ENCODE data around the gene ACSS3. TPM values are rescaled to one million over a fixed set of nuclear protein-coding genes. Genes with fewer than 3 reads are reported as not detected.
"Not testable (repeated sequence)": the region's sequence is repeated elsewhere in the genome, so short reads cannot be mapped to it uniquely, and the experiment has no call there.

ACSS3 gene
- total RNA-seq, 1 donor from 2014 or later: not detected

GRCh38 chr12:81119069-81119468 is 41.2 kb downstream of the ACSS3 start:
- intact Hi-C loops (cut with micrococcal nuclease); DNase-seq (ENCODE audit: low spot score); H3K4me1 Mint-ChIP-seq (ENCODE audit: low read depth); H3K9me3 Mint-ChIP-seq; H3K27ac Mint-ChIP-seq; H3K4me3 Mint-ChIP-seq (ENCODE audit: low read depth); H3K36me3 Mint-ChIP-seq (ENCODE audit: low read depth); H3K27me3 Mint-ChIP-seq (ENCODE audit: low read depth): not testable (repeated sequence)

GRCh38 chr12:81120961-81121360 is 43.1 kb downstream of the ACSS3 start:
- Mint-ChIP-seq H3K27me3 (ENCODE audit: low read depth) (no peaks in the 10 kb centered on the region), H3K4me1 (ENCODE audit: low read depth) (no peaks in the 10 kb centered on the region), H3K27ac (no peak overlapping the region), H3K9me3 (no peaks in the 10 kb centered on the region), H3K36me3 (ENCODE audit: low read depth) (no peaks in the 10 kb centered on the region), H3K4me3 (ENCODE audit: low read depth) (no peak overlapping the region)
- no peak for DNase-seq (ENCODE audit: low spot score)
- intact Hi-C loops (cut with micrococcal nuclease): no loop called here

GRCh38 chr12:81123611-81124010 is 45.7 kb downstream of the ACSS3 start:
- intact Hi-C loops (cut with micrococcal nuclease): no loop called here
- no peaks in the 10 kb centered on the region for H3K36me3 Mint-ChIP-seq (ENCODE audit: low read depth)
- no peaks in the 10 kb centered on the region for H3K4me1 Mint-ChIP-seq (ENCODE audit: low read depth)
- no peak overlapping the region for H3K27ac Mint-ChIP-seq
- no peaks in the 10 kb centered on the region for H3K27me3 Mint-ChIP-seq (ENCODE audit: low read depth)
- no peaks in the 10 kb centered on the region for H3K9me3 Mint-ChIP-seq
- H3K4me3 Mint-ChIP-seq (ENCODE audit: low read depth): no peak overlapping the region
- no peak for DNase-seq (ENCODE audit: low spot score)

GRCh38 chr12:81125691-81126090 is 47.8 kb downstream of the ACSS3 start:
- H3K4me1 Mint-ChIP-seq (ENCODE audit: low read depth): no peaks in the 10 kb centered on the region
- H3K4me3 Mint-ChIP-seq (ENCODE audit: low read depth): no peak overlapping the region
- DNase-seq (ENCODE audit: low spot score): no peak
- H3K27me3 Mint-ChIP-seq (ENCODE audit: low read depth): no peaks in the 10 kb centered on the region
- H3K27ac Mint-ChIP-seq: no peak overlapping the region
- no peaks in the 10 kb centered on the region for H3K9me3 Mint-ChIP-seq
- intact Hi-C loops (cut with micrococcal nuclease): no loop called here
- no peaks in the 10 kb centered on the region for H3K36me3 Mint-ChIP-seq (ENCODE audit: low read depth)

GRCh38 chr12:81128930-81129554 is 51.2 kb downstream of the ACSS3 start:
- no peaks in the 10 kb centered on the region for H3K9me3 Mint-ChIP-seq
- H3K4me3 Mint-ChIP-seq (ENCODE audit: low read depth): no peak overlapping the region
- DNase-seq (ENCODE audit: low spot score): no peak
- H3K27me3 Mint-ChIP-seq (ENCODE audit: low read depth): no peaks in the 10 kb centered on the region
- no peaks in the 10 kb centered on the region for H3K4me1 Mint-ChIP-seq (ENCODE audit: low read depth)
- intact Hi-C loops (cut with micrococcal nuclease): no loop called here
- no peaks in the 10 kb centered on the region for H3K36me3 Mint-ChIP-seq (ENCODE audit: low read depth)
- H3K27ac Mint-ChIP-seq: no peak overlapping the region

- H3K4me1 Mint-ChIP-seq (ENCODE audit: low read depth): no peaks in the 10 kb centered on the region
- H3K4me3 Mint-ChIP-seq (ENCODE audit: low read depth): no peak overlapping the region
- no peaks in the 10 kb centered on the region for H3K9me3 Mint-ChIP-seq
- intact Hi-C loops (cut with micrococcal nuclease): no loop called here
- no peaks in the 10 kb centered on the region for H3K36me3 Mint-ChIP-seq (ENCODE audit: low read depth)
- no peak overlapping the region for H3K27ac Mint-ChIP-seq
- no peaks in the 10 kb centered on the region for H3K27me3 Mint-ChIP-seq (ENCODE audit: low read depth)
- no peak for DNase-seq (ENCODE audit: low spot score)
Measured at GRCh38 chr12:81136519-81136918, 58.6 kb downstream of the ACSS3 start.

GRCh38 chr12:81137801-81138200 is 59.9 kb downstream of the ACSS3 start:
- Mint-ChIP-seq H3K27me3 (ENCODE audit: low read depth) (no peaks in the 10 kb centered on the region), H3K27ac (no peak overlapping the region), H3K36me3 (ENCODE audit: low read depth) (no peaks in the 10 kb centered on the region), H3K4me3 (ENCODE audit: low read depth) (no peak overlapping the region), H3K9me3 (no peaks in the 10 kb centered on the region), H3K4me1 (ENCODE audit: low read depth) (no peaks in the 10 kb centered on the region)
- intact Hi-C loops (cut with micrococcal nuclease): no loop called here
- DNase-seq (ENCODE audit: low spot score): no peak

- Mint-ChIP-seq H3K9me3 (no peaks in the 10 kb centered on the region), H3K36me3 (ENCODE audit: low read depth) (no peaks in the 10 kb centered on the region), H3K4me3 (ENCODE audit: low read depth) (no peak overlapping the region), H3K27me3 (ENCODE audit: low read depth) (no peaks in the 10 kb centered on the region), H3K4me1 (ENCODE audit: low read depth) (no peaks in the 10 kb centered on the region), H3K27ac (no peak overlapping the region)
- no peak for DNase-seq (ENCODE audit: low spot score)
- intact Hi-C loops (cut with micrococcal nuclease): no loop called here
Measured at GRCh38 chr12:81141217-81141616, 63.3 kb downstream of the ACSS3 start.

GRCh38 chr12:81143057-81143456 is 65.2 kb downstream of the ACSS3 start:
- H3K27me3 Mint-ChIP-seq (ENCODE audit: low read depth): no peaks in the 10 kb centered on the region
- H3K4me1 Mint-ChIP-seq (ENCODE audit: low read depth): no peaks in the 10 kb centered on the region
- no peak overlapping the region for H3K4me3 Mint-ChIP-seq (ENCODE audit: low read depth)
- no peaks in the 10 kb centered on the region for H3K9me3 Mint-ChIP-seq
- no peak for DNase-seq (ENCODE audit: low spot score)
- no peaks in the 10 kb centered on the region for H3K36me3 Mint-ChIP-seq (ENCODE audit: low read depth)
- intact Hi-C loops (cut with micrococcal nuclease): no loop called here
- no peak overlapping the region for H3K27ac Mint-ChIP-seq

- Mint-ChIP-seq H3K27ac (no peak overlapping the region), H3K4me1 (ENCODE audit: low read depth) (no peaks in the 10 kb centered on the region), H3K4me3 (ENCODE audit: low read depth) (no peak overlapping the region), H3K27me3 (ENCODE audit: low read depth) (no peaks in the 10 kb centered on the region), H3K9me3 (no peaks in the 10 kb centered on the region), H3K36me3 (ENCODE audit: low read depth) (no peaks in the 10 kb centered on the region)
- intact Hi-C loops (cut with micrococcal nuclease): no loop called here
- no peak for DNase-seq (ENCODE audit: low spot score)
Measured at GRCh38 chr12:81146228-81147225, 68.6 kb downstream of the ACSS3 start.

- H3K4me1 Mint-ChIP-seq (ENCODE audit: low read depth): no peaks in the 10 kb centered on the region
Measured at GRCh38 chr12:81147292-81147919, 69.5 kb downstream of the ACSS3 start.

GRCh38 chr12:81150382-81150781 is 72.5 kb downstream of the ACSS3 start:
- Mint-ChIP-seq H3K9me3 (no peaks in the 10 kb centered on the region), H3K36me3 (ENCODE audit: low read depth) (no peaks in the 10 kb centered on the region), H3K4me3 (ENCODE audit: low read depth) (no peak overlapping the region), H3K4me1 (ENCODE audit: low read depth) (no peaks in the 10 kb centered on the region), H3K27me3 (ENCODE audit: low read depth) (no peaks in the 10 kb centered on the region), H3K27ac (no peak overlapping the region)
- DNase-seq (ENCODE audit: low spot score): no peak
- intact Hi-C loops (cut with micrococcal nuclease): no loop called here

More at GRCh38 chr12:81147292-81147919, 69.5 kb downstream of the ACSS3 start:
- H3K27ac Mint-ChIP-seq: no peak overlapping the region
- H3K36me3 Mint-ChIP-seq (ENCODE audit: low read depth): no peaks in the 10 kb centered on the region
- no peak for DNase-seq (ENCODE audit: low spot score)
- no peaks in the 10 kb centered on the region for H3K27me3 Mint-ChIP-seq (ENCODE audit: low read depth)
- no peaks in the 10 kb centered on the region for H3K9me3 Mint-ChIP-seq
- intact Hi-C loops (cut with micrococcal nuclease): no loop called here
- no peak overlapping the region for H3K4me3 Mint-ChIP-seq (ENCODE audit: low read depth)

- H3K4me3 Mint-ChIP-seq (ENCODE audit: low read depth): no peak overlapping the region
- intact Hi-C loops (cut with micrococcal nuclease): no loop called here
- no peak for DNase-seq (ENCODE audit: low spot score)
- no peaks in the 10 kb centered on the region for H3K9me3 Mint-ChIP-seq
- H3K36me3 Mint-ChIP-seq (ENCODE audit: low read depth): no peaks in the 10 kb centered on the region
- no peaks in the 10 kb centered on the region for H3K27me3 Mint-ChIP-seq (ENCODE audit: low read depth)
- H3K27ac Mint-ChIP-seq: no peak overlapping the region
- H3K4me1 Mint-ChIP-seq (ENCODE audit: low read depth): no peaks in the 10 kb centered on the region
Measured at GRCh38 chr12:81159856-81160255, 82.0 kb downstream of the ACSS3 start.
